Measurements from ENCODE around the gene NFATC2.

DNA sequence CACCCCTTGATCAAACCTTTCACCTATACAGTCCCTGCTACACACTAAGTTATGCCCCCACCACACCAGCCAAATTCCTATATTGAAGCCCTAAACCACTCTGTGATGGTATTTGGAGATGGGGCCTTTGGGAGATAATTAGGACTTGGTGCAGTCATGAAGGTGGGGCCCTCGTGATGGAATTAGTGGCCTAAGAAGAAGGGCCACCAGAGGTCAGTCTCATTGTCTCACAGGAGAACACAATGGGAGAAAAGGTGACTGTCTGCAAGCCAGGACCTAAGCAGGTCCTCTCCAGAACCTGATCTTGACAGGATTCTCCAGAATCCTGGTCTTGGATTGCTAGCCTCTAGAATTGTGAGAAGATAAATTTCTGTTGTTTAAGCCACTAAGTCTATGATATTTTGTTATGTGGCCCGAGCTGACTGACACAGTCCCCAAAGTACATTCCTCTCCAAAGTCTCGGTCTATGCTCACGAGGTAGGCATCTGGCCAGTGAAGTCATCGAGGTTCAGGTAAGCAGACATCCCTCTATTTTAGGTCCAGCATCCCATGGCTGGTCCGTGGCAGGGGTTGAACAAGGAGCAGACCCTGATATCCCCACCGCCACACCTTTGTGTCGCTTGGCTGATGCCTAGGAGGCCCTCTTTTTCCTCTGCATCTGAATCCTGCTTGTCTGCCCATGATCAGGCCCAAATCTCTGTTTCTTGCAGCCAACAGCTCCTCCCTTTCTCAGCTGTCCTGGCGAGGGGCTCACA, 138.9 kb downstream of the NFATC2 start:
- TF ChIP-seq, protein P1, sequence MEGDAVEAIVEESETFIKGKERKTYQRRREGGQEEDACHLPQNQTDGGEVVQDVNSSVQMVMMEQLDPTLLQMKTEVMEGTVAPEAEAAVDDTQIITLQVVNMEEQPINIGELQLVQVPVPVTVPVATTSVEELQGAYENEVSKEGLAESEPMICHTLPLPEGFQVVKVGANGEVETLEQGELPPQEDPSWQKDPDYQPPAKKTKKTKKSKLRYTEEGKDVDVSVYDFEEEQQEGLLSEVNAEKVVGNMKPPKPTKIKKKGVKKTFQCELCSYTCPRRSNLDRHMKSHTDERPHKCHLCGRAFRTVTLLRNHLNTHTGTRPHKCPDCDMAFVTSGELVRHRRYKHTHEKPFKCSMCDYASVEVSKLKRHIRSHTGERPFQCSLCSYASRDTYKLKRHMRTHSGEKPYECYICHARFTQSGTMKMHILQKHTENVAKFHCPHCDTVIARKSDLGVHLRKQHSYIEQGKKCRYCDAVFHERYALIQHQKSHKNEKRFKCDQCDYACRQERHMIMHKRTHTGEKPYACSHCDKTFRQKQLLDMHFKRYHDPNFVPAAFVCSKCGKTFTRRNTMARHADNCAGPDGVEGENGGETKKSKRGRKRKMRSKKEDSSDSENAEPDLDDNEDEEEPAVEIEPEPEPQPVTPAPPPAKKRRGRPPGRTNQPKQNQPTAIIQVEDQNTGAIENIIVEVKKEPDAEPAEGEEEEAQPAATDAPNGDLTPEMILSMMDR (IDR thresholded peaks at IDR 0.05; ENCODE audit: low read depth, low read length) = no peak
- TF ChIP-seq EZH2phosphoT487 (IDR thresholded peaks at IDR 0.05; ENCODE audit: low read depth) = no peak

All from OCI-LY3 (cell line).